ENCODE results near the gene COPS3.
A peak's percentile ranks its signal among the peaks of the same experiment; 100 is the strongest.

GRCh38 chr17:17280613-17281549, at the start of gene COPS3:
- TF ChIP-seq CTCF (conservative IDR thresholded peaks at IDR 0.05; ENCODE audit: low read depth, low read length) (no peak), CHD1 (IDR thresholded peaks at IDR 0.05; ENCODE audit: low read depth, low read length) (no peak), SMC3 (IDR thresholded peaks at IDR 0.05; ENCODE audit: low read depth, low read length) (no peak), BHLHE40 (IDR thresholded peaks at IDR 0.05; ENCODE audit: low read depth, low read length) (peak; percentile 63), RCOR1 (IDR thresholded peaks at IDR 0.05; ENCODE audit: insufficient replicate concordance, low read length) (peak; percentile 15), POLR2A (IDR thresholded peaks at IDR 0.05; ENCODE audit: low read depth, low read length) (peak; percentile 82), MAFK (IDR thresholded peaks at IDR 0.05; ENCODE audit: low read depth, low read length) (peak; percentile 89), CEBPB (IDR thresholded peaks at IDR 0.05; ENCODE audit: low read depth, low read length) (peak; percentile 67), MAZ (IDR thresholded peaks at IDR 0.05; ENCODE audit: borderline replicate concordance, low read depth, low read length) (peak; percentile 40; the same call in 1 of the 2 replicates)
- TF ChIP-seq, protein P1, sequence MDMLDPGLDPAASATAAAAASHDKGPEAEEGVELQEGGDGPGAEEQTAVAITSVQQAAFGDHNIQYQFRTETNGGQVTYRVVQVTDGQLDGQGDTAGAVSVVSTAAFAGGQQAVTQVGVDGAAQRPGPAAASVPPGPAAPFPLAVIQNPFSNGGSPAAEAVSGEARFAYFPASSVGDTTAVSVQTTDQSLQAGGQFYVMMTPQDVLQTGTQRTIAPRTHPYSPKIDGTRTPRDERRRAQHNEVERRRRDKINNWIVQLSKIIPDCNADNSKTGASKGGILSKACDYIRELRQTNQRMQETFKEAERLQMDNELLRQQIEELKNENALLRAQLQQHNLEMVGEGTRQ (IDR thresholded peaks at IDR 0.05; ENCODE audit: low read depth, low read length) = peak; percentile 46
- TF ChIP-seq, protein P2, sequence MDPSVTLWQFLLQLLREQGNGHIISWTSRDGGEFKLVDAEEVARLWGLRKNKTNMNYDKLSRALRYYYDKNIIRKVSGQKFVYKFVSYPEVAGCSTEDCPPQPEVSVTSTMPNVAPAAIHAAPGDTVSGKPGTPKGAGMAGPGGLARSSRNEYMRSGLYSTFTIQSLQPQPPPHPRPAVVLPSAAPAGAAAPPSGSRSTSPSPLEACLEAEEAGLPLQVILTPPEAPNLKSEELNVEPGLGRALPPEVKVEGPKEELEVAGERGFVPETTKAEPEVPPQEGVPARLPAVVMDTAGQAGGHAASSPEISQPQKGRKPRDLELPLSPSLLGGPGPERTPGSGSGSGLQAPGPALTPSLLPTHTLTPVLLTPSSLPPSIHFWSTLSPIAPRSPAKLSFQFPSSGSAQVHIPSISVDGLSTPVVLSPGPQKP (IDR thresholded peaks at IDR 0.05; ENCODE audit: borderline replicate concordance, low read depth, low read length) = no peak
